ENCODE results near the gene RBMS3.
"Not testable (repeated sequence)": the region's sequence is repeated elsewhere in the genome, so short reads cannot be mapped to it uniquely, and the experiment has no call there.

Gene RBMS3

GRCh38 chr3:30048431-30048830 is 767.6 kb downstream of the RBMS3 start:
- no peak for DNase-seq (ENCODE audit: low spot score)
- TF ChIP-seq, protein P1, sequence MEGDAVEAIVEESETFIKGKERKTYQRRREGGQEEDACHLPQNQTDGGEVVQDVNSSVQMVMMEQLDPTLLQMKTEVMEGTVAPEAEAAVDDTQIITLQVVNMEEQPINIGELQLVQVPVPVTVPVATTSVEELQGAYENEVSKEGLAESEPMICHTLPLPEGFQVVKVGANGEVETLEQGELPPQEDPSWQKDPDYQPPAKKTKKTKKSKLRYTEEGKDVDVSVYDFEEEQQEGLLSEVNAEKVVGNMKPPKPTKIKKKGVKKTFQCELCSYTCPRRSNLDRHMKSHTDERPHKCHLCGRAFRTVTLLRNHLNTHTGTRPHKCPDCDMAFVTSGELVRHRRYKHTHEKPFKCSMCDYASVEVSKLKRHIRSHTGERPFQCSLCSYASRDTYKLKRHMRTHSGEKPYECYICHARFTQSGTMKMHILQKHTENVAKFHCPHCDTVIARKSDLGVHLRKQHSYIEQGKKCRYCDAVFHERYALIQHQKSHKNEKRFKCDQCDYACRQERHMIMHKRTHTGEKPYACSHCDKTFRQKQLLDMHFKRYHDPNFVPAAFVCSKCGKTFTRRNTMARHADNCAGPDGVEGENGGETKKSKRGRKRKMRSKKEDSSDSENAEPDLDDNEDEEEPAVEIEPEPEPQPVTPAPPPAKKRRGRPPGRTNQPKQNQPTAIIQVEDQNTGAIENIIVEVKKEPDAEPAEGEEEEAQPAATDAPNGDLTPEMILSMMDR (IDR thresholded peaks at IDR 0.05; ENCODE audit: extremely low read depth, insufficient read depth, missing control alignments), result no peak
- in situ Hi-C loops (cut with MboI; ENCODE audit: low pct_unique_long_range_greater_than_20kb, low sequenced_read_pairs, unreplicated experiment), result loop anchor here (25.0 kb wide), 1 partner anchor 639 kb away; no protein-coding TSS in a partner anchor

DNA sequence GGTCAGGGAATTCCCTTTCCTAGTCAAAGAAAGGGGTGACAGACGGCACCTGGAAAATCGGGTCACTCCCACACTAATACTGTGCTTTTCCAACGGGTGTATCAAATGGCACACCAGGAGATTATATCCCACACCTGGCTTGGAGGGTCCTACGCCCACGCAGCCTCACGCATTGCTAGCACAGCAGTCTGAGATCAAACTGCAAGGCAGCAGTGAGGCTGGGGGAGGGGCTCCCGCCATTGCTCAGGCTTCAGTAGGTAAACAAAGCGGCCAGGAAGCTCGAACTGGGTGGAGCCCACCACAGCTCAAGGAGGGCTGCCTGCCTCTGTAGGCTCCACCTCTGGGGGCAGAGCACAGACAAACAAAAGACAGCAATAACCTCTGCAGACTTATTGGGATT is 769.2 kb downstream of the RBMS3 start:
- DNase-seq (ENCODE audit: low spot score); in situ Hi-C loops (cut with MboI; ENCODE audit: low pct_unique_long_range_greater_than_20kb, low sequenced_read_pairs, unreplicated experiment): not testable (repeated sequence)

DNA sequence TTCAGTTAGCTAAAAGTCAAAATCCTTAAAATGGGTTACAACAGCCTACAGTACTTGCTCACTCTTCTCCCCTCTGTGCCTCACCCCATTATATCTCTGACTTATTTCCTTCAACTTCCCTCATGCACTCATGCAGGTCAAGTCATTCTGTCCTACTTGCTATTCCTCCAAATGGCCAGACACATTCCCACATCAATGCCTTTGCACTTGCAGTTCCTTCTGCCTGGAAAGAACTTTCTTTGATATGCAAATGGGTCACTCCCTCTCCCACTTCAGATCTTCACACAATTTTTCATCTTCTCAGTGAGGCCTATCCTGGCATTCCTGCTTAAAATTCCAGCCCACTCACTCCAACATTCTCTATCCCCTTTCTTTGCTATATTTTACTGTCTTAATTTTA is 778.4 kb downstream of the RBMS3 start:
- in situ Hi-C loops (cut with MboI; ENCODE audit: low pct_unique_long_range_greater_than_20kb, low sequenced_read_pairs, unreplicated experiment), result no loop called here
- no peak for DNase-seq (ENCODE audit: low spot score)
- TF ChIP-seq, protein P1 (IDR thresholded peaks at IDR 0.05; ENCODE audit: extremely low read depth, insufficient read depth, missing control alignments), result no peak
